Liver (tissue), 9 donors: Measurements from ENCODE around the gene SUGCT. TPM values are rescaled to one million over a fixed set of nuclear protein-coding genes. Genes with fewer than 3 reads are reported as not detected.

ENCODE experiments used
- DNase-seq: peaks from one replicate; pipeline ENCODE4 v3.0.0-alpha.2; 2017; ENCODE audit warnings: low spot score
- H3K27ac ChIP-seq, 2 donors: one replicate each; pipeline ENCODE4 v1.7.0; 2013; ENCODE audit warnings: inconsistent platforms in 2 of 2, low read length in 2 of 2, control low read depth in 1 of 2, low read depth in 1 of 2, mild to moderate bottlenecking in 1 of 2
- H3K27me3 ChIP-seq, 4 donors: one replicate each; pipeline versions ENCODE4 v1.6.1 to v1.7.0; 2013; ENCODE audit warnings: low read length in 3 of 4, inconsistent platforms in 1 of 4, mild to moderate bottlenecking in 1 of 4, moderate library complexity in 1 of 4; ENCODE audit not compliant: control insufficient read depth in 4 of 4, insufficient read depth in 4 of 4
- H3K36me3 ChIP-seq, 4 donors: one replicate each; pipeline versions ENCODE4 v1.6.1 to v1.7.0; 2013; ENCODE audit warnings: low read length in 3 of 4, mild to moderate bottlenecking in 3 of 4, low read depth in 1 of 4, moderate library complexity in 1 of 4; ENCODE audit not compliant: control insufficient read depth in 4 of 4, insufficient read depth in 3 of 4
- H3K4me1 ChIP-seq, 4 donors: one replicate each; pipeline versions ENCODE4 v1.6.1 to v1.7.0; 2013; ENCODE audit warnings: low read length in 3 of 4, mild to moderate bottlenecking in 3 of 4, moderate library complexity in 1 of 4; ENCODE audit not compliant: control insufficient read depth in 4 of 4, insufficient read depth in 4 of 4
- H3K4me3 ChIP-seq, 3 donors: one replicate each; pipeline versions ENCODE4 v1.6.1 to v1.7.0; 2013; ENCODE audit warnings: low read length in 3 of 3, control low read depth in 1 of 3, low read depth in 1 of 3, mild to moderate bottlenecking in 1 of 3
- H3K9ac ChIP-seq, 2 donors: one replicate each; pipeline ENCODE4 v1.7.0; 2013; ENCODE audit warnings: low read length in 2 of 2, mild to moderate bottlenecking in 2 of 2, moderate library complexity in 2 of 2, control low read depth in 1 of 2, low read depth in 1 of 2
- H3K9me3 ChIP-seq, 4 donors: one replicate each; pipeline versions ENCODE4 v1.6.1 to v1.7.0; 2013; ENCODE audit warnings: low read length in 3 of 4; ENCODE audit not compliant: control insufficient read depth in 4 of 4
- ATF3 ChIP-seq: IDR thresholded peaks from 2 replicates; pipeline ENCODE4 v1.6.1; 2016; ENCODE audit warnings: antibody characterized with exemption
- FOXA1 ChIP-seq: IDR thresholded peaks from 2 replicates; pipeline ENCODE4 v1.6.1; 2016; ENCODE audit warnings: antibody characterized with exemption
- HNF4A ChIP-seq, 2 donors: conservative IDR thresholded peaks; 2 replicates each; pipeline ENCODE4 v1.6.1; 2016; ENCODE audit warnings: antibody characterized with exemption in 2 of 2, mild to moderate bottlenecking in 2 of 2
- HNF4G ChIP-seq: IDR thresholded peaks from 2 replicates; pipeline ENCODE4 v1.6.1; 2016; ENCODE audit warnings: antibody characterized with exemption
- JUND ChIP-seq, 2 donors: IDR thresholded peaks; 2 replicates each; pipeline ENCODE4 v1.6.1; 2016; ENCODE audit warnings: antibody characterized with exemption in 2 of 2
- MAX ChIP-seq: IDR thresholded peaks from 2 replicates; pipeline ENCODE4 v1.6.1; 2016; ENCODE audit warnings: antibody characterized with exemption
- NR2F2 ChIP-seq: IDR thresholded peaks from 2 replicates; pipeline ENCODE4 v1.6.1; 2016; ENCODE audit warnings: antibody characterized with exemption
- REST ChIP-seq: IDR thresholded peaks from 2 replicates; pipeline ENCODE4 v1.6.1; 2016; ENCODE audit warnings: antibody characterized with exemption, mild to moderate bottlenecking
- RXRA ChIP-seq, 2 donors: IDR thresholded peaks; 2 replicates each; pipeline ENCODE4 v1.6.1; 2017 to 2018; ENCODE audit warnings: antibody characterized with exemption in 2 of 2, mild to moderate bottlenecking in 1 of 2
- ZBTB33 ChIP-seq: IDR thresholded peaks from 2 replicates; pipeline ENCODE4 v1.6.1; 2016; ENCODE audit warnings: antibody characterized with exemption
- WGBS: extraction: QIAGEN DNeasy Blood & Tissue Kit; methylation state at CpG from one replicate; pipeline ENCODE4 v1.1.7; 2013; 5-methylcytosine and 5-hydroxymethylcytosine counted together
- polyA plus RNA-seq, 2 donors: library from polyadenylated mRNA; stranded (reverse) in 1 of 2; unstranded in 1 of 2; fragments of 200-250 nt in 1 of 2; fragments of >200 nt in 1 of 2; fragmentation: Nextera tagmentation in 1 of 2; extraction: Ambion mirVana in 1 of 2; gene quantifications; one replicate each; pipeline versions ENCODE4 v1.2.1 to v1.2.3, GENCODE V29; 2013 to 2015
- total RNA-seq, 2 donors: library from RNA; depleted of rRNA; stranded (reverse); fragments of >200 nt; gene quantifications; one replicate each; pipeline ENCODE4 v1.2.3, GENCODE V29; 2014
- TF ChIP-seq, protein P1 (sequence below): fragments of 150-350 bp; IDR thresholded peaks from 2 replicates; pipeline ENCODE4 v1.5.1; 2017; ENCODE audit warnings: improper control_type of control experiment, low read depth, low read length; ENCODE audit not compliant: missing input control
- donor health status: healthy.
- donor health status: healthy.
- donor health status: healthy.
- donor health status: healthy.
- donor health status: healthy.

The SUGCT gene
- total and polyA plus RNA-seq, 4 donors, result 6.2 to 11.9 (median 9.9) TPM

- H3K9ac ChIP-seq, result no peak overlapping the region
- TF ChIP-seq HNF4A (conservative IDR thresholded peaks at IDR 0.05) (no peak), FOXA1 (no peak), NR2F2 (no peak), ZBTB33 (no peak), REST (no peak), ATF3 (no peak), RXRA (IDR thresholded peaks at IDR 0.05) (no peak), JUND (IDR thresholded peaks at IDR 0.05) (no peak), MAX (no peak)
- TF ChIP-seq, protein P1, sequence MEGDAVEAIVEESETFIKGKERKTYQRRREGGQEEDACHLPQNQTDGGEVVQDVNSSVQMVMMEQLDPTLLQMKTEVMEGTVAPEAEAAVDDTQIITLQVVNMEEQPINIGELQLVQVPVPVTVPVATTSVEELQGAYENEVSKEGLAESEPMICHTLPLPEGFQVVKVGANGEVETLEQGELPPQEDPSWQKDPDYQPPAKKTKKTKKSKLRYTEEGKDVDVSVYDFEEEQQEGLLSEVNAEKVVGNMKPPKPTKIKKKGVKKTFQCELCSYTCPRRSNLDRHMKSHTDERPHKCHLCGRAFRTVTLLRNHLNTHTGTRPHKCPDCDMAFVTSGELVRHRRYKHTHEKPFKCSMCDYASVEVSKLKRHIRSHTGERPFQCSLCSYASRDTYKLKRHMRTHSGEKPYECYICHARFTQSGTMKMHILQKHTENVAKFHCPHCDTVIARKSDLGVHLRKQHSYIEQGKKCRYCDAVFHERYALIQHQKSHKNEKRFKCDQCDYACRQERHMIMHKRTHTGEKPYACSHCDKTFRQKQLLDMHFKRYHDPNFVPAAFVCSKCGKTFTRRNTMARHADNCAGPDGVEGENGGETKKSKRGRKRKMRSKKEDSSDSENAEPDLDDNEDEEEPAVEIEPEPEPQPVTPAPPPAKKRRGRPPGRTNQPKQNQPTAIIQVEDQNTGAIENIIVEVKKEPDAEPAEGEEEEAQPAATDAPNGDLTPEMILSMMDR, result no peak
- no peak overlapping the region for H3K27ac ChIP-seq
- no peaks in the 10 kb centered on the region for H3K4me1 ChIP-seq
- H3K27me3 ChIP-seq, result no peaks in the 10 kb centered on the region
- H3K36me3 ChIP-seq, result no peaks in the 10 kb centered on the region
- H3K4me3 ChIP-seq, result no peak overlapping the region
- DNase-seq, result no peak
- 79% methylated on average over 1 of the region's 1 CpG for WGBS
- no peaks in the 10 kb centered on the region for H3K9me3 ChIP-seq
These were observed 403.5 kb downstream of the SUGCT start for GRCh38 chr7:40538281-40538680.

DNA sequence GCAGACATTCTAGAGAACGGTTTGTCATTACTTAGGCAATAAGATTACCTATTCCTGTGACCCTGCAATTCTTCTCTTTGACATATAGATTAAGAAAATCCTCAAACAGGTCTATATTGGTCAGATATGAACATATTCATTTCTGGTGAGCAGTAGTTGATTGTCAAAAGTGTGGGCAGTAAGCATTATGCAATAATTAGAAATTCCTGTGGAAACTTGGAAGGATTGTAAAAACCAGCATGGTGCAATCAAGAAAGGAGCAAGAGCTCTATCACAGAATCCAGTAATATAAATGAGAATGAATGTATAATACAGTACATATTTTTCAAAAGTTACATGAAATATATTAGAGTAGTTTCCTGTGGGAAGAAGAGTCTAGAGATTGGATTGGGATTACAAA, 406.5 kb downstream of the SUGCT start:
- Histone ChIP-seq H3K36me3 (no peaks in the 10 kb centered on the region), H3K27ac (no peak overlapping the region), H3K4me3 (no peak overlapping the region), H3K27me3 (no peaks in the 10 kb centered on the region), H3K9me3 (no peaks in the 10 kb centered on the region), H3K4me1 (no peaks in the 10 kb centered on the region), H3K9ac (no peak overlapping the region)
- TF ChIP-seq HNF4G (no peak), RXRA (IDR thresholded peaks at IDR 0.05) (no peak), NR2F2 (no peak), ATF3 (no peak)
- no peak for DNase-seq
- 92% methylated on average over 1 of the region's 1 CpG for WGBS
